GF-D8 (cell line): ENCODE data around the gene LRG1.
"Not testable (repeated sequence)": the region's sequence is repeated elsewhere in the genome, so short reads cannot be mapped to it uniquely, and the experiment has no call there.

Experiments
- DNase-seq: peaks from one replicate; lab custom pipeline; 2025; lab: John Stamatoyannopoulos, UW

The LRG1 gene

DNA sequence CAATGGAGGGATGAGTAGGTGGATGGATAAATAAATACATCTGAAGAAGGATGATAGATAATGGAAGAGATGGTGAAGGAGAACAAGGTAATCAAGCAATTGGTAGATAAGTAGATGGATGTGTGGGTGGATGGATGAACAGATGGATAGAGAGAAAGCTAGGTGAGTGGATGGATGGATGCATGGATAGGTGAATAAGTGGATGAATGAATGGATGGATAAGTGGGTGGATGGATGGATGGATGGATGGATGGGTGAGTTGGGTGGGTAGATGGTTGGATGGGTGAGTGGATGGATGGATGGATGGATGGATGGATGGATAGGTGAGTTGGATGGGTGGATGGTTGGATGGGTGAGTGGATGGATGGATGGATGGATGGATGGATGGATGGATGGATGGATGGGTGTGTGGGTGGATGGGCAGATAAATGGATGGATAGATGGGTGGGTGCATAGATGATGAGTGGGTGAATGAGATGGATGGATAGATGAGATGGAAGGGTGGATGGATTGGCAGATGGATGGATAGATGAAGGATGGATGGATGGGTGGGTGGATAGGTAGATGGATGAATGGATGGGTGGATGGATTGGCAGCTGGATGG is 13.4 kb upstream of the LRG1 start:
- no peak for DNase-seq

DNA sequence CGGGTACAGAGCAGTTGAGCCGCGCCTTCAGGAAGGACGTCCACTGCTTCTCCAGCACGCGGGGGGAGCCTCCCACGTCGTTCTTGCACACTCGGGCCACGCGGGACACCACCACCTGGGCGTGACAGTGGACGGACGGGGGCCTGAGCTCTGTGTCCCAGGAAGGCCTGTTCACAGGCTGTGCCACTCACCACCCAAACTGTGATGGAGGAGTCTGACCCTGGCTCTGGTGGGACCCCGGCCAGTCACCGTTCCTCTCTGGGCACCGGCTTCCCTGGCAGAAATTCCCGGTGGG is 12.6 kb upstream of the LRG1 start:
- no peak for DNase-seq

DNA sequence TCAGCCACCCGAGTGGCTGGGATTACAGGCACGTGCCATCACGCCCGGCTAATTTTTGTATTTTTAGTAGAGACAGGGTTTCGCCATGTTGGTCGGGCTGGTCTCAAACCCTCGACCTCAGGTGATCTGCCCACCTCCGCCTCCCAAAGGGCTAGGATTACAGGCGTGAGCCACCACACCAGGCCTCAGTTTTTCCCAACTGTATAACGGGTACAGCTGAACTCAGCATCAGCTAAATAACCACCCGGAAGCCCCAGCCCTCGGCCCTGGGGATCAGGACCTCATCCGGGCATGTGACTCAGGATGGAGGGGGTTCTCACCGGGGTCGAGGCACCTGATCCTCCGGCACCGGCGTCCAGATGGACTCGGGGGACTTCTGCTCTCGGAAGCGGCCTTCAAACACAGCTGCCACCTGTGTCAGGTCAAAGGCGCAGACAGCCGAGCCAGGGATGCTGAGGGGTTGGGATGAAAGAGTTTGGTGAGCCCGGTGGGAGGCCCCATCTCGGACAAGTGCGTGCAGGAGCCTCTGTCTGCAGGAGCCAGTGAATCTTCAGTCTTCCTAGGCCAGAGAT is 10.7 kb upstream of the LRG1 start:
- no peak for DNase-seq

DNA sequence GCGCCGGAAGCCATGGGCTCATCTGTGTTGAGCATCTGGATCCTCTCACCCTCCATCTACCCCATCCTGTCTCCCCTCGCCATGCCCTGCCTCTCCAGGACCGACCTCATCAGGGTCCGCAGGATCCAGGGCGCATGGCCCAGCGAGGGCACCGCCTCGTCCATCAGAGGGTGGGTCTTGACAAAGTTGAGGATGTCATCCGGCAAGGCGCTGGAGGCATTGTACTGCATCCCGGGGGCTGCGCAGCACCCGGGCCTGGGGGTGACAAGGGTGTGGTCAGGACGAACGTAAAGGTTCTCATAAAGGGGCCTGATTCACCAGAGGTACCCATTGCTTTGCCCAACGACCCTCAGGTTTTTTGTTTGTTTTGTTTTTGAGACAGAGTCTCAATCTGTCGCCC is 10.2 kb upstream of the LRG1 start:
- no peak for DNase-seq

DNA sequence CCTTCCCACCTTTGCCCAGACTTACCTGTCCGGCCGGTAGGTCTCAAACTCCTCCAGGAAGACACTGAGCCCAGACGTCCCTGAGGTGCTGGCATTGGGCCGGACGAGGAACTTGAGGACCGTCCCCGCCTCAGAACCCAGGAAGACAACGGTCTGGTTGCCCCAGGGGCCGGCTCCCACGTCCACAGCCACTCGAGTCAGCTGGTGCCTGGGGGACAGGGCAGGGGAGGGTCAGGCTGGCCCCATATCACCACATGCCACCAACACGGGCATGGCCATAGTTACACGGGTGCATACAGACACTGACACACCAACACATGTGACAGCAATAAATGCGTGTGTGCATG is 8.4 kb upstream of the LRG1 start:
- DNase-seq: no peak

DNA sequence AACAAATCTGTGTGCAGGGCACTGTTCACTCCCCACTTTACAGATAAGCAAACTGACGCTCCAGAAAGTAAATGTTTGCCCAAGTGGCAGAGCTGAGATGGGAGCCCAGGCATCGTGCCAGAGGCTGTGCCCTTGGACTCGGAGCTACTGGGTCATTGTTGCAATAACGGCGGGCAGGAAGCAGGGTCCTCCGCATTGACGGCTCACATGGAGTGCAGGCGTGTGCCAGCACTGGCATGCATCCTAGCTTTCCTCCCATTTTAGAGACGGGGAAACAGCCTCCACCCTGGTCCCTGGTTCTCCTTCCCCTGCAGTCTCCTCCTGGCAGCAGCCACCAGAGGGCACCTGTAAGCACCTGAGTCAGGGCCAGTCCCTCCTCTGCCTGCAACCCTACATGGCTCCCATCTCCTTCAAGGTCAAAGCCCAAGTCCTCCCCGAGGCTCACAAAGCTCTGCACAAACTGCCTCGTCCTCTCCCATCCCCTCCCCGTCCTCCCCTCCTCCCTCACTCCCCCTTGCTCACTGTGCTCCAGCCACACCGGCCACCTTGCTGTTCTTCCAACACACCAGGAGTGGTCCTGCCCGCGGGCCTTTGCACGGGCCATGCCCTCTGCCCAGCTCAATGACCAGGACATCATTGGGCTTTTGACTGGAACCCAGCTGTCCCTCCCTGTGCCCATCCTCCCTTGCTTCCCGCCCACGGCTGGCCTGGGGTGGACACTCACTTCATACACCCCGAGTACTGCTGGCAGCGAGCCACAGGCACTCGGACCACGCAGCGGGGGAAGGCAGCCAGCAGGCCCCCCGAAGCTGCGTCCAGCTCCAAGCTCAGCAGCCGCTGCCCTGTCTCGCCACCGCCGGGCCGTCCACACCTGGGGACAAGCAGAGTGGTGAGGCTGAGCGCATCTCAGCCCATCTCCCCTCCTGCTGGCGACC is 7.7 kb upstream of the LRG1 start:
- no peak for DNase-seq

DNA sequence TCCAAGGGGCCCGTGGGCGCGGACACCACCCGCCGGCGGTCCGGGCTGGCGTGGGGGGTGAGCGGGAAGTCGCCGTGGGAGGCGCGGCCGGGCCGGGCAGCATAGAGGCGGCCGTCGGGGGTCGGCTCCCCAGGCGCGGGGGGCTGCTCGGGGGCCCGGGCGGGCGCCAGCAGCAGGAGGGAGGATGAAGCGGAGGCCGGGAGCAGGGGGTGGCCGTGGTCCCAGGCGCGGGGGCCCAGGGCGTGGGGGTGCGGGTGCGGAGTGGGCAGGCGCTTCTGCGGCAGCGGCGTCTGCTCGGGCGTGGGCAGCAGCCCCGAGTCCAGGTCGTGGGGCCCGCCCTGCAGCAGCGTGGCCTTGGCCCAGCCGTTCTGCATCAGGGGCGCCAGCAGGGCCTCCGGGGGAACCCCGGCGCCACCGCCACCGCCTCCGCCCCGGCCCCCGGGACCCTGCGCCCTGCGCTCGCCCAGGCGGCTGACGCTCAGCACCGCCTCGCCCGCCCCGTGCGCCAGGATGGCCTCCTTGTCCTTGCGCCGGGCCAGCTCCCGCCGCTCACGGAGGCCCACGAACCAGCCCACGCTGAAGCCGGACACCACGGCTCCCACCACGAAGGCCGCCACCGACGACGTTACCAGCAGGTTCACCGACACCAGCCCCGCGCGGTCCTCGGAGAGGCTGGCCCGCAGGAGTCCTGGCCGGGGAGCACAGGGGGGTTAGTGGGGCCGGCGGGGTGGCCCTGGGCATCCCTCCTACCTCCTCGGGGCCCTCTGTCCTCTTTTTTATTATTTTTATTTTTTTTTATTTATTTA is 4.2 kb upstream of the LRG1 start:
- no peak for DNase-seq

DNA sequence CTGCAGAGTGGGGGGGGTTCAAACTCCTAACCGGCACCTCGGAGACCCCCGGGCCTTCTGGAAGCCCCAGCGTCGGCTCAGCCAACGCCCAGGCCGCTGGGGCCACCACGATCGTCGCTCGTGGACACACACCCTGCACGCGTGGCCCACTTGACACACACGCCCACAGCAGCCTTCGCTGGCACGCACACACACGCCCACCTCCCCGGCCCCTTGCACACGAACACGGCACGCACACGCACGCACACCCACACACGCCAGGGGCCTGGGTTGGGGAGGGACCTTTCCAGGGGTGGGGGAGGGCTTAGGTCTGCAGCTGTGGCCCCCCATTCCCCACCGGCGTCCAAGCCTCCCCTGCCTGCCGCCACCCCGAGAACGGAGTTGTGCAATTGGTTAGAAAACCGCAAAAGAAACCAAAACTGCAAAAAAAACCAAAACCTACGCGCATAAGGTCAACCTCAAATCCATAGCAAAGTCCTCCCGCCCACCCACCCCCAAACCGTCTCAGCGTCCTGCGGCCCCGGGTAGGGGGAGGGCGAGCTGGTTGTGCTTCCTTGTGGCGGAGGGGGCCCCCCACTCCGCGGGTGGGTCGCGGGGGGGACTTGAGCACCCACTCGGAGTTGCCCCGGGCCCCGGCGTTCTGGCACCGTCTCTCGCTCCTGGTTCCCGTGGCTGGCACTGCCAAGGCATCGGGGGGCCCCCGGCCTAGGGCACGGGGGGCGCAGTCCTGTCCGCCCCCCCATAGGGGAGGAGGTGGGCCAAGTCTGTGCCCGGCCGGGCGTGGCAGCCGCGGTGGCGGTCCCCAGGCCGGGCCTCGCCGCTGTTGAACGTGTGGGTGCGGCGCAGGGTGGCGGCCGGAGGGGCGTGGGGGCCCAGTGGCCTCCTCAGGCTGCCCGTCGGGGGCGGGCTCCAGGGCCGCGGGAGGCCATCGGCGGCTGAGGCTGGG is 3.3 kb upstream of the LRG1 start:
- peak; percentile 73 for DNase-seq

DNA sequence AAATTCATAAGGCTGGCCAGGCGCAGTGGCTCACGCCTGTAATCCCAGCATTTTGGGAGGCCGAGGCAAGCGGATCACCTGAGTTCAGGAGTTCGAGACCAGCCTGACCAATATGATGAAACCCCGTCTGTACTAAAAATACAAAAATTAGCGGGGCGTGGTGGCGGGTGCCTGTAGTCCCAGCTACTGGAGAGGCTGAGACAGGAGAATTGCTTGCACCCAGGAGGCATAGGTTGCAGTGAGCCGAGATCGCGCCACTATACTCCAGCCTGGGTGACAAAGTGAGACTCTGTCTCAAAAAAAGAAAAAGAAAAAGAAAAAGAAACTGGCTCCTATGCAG is 1.9 kb upstream of the LRG1 start:
- DNase-seq: not testable (repeated sequence)

DNA sequence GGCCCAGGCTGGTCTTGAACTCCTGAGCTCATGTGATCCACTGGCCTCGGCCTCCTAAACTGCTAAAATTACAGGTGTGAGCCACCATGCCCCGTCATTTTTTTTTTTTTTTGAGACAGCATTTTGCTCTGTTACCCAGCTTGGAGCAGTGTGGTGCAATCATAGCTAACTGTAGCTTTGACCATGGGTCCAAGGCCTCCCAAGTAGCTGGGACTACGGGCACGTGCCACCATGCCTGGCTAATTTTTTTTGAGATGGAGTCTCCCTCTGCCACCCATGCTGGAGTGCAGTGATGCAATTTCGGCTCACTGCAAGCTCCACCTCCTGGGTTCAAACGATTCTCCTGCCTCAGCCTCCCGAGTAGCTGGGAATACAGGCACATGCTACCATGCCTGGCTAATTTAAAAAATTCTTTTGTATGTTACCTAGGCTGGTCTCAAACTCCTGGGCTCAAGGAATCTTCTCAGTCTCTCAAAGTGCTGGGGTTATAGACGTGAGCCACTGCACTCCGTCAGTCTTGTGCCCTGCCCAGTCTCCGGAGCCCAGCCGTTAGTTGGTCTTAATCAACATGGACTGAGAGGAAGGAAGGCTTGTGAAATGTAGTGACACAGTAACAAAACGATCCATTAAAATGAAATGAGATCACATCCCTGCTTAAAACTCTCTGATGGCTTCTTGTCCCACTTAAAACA is 1.4 kb upstream of the LRG1 start:
- peak; percentile 88 for DNase-seq

DNA sequence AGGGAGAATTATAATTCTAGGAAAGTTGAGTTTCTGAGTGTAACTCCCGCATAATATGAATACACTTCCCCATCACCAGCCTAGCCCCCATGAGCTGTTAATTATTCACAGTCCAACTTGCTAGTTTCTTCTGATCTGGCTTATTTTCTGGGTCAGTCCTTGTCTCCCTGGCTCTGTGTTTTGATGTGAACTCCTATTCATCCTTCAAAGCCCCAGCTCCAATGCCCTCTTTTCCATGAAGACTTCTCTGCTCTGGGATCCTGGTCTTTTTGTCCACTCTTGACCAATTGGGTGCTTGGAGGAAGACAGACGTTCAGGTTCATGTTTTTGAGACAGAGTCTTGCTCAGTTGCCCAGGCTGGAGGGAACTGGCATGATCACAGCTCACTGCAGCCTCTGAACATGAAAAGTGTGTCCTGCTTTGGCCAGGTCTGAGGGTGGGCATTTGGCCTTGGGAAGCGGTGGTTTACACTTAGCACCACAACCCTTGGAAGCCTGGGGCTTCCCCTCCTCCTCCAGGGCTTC is 605 bp downstream of the LRG1 start:
- no peak for DNase-seq

DNA sequence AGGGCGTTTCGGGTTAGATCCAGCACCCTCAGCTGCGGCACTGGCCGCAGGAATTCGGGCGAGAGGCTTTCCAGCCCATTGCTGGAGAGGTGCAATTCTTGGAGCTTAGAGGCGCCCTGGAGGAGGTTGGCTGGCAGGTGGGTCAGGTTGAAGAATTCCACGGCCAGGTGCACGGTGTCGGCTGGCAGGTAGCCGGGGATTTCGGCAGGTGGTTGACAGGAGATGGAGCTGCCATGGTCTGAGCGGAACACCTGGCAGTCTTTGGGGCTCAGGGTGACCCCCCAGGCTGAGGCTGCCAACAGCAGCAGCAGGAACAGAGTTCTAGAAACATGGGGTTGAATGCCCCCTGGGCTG is 1.3 kb downstream of the LRG1 start:
- DNase-seq: no peak

DNA sequence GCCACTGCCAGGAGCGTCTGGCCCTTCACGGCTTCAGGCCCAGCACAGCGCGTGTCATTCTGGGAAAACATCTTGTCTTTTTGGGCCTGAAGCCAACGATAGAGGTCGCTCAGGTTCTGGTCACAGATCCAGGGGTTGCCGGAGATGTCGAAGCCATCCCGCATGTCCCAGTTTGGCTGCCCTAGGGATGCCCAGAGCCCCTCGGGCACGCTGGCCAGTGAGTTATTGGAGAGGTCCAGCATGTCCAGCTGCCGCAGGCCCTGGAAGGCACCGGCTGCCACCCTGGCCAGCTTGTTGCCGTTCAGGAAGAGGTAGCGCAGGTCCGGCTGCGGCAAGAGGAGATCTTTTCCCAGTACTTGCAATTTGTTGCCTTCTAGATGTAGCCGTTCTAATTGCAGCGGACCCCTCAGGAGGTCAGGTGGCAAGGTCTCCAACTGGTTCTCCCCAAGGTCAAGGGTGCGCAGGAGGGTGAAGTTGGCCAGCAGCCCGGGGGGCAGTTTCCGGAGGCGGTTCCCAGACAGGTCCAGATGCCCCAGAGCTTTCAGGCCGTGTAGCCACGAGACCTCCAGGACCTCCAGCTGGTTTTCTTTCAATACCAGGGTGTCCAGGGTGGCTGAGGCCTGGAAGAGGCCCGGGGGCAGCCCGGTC is 1.8 kb downstream of the LRG1 start:
- DNase-seq: no peak

DNA sequence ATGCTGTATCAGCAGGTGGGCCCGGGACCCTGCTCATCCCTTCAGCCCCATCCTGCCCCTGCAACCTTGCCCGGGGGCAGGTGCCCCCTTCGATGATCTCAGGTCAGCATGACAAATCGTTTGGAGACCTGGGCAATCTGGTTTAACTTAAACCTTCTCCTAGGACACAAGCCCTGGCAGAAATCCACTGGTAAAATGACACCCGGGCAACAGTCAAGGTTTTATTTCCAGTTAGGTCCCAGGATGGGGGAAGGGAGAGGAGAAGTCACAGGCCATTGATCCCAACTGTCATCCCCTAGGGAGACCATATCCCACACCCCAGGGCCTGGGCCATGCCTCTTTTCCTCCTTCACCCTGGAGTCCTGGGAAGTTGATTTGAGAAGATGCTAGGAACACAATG is 3.0 kb downstream of the LRG1 start:
- no peak for DNase-seq

DNA sequence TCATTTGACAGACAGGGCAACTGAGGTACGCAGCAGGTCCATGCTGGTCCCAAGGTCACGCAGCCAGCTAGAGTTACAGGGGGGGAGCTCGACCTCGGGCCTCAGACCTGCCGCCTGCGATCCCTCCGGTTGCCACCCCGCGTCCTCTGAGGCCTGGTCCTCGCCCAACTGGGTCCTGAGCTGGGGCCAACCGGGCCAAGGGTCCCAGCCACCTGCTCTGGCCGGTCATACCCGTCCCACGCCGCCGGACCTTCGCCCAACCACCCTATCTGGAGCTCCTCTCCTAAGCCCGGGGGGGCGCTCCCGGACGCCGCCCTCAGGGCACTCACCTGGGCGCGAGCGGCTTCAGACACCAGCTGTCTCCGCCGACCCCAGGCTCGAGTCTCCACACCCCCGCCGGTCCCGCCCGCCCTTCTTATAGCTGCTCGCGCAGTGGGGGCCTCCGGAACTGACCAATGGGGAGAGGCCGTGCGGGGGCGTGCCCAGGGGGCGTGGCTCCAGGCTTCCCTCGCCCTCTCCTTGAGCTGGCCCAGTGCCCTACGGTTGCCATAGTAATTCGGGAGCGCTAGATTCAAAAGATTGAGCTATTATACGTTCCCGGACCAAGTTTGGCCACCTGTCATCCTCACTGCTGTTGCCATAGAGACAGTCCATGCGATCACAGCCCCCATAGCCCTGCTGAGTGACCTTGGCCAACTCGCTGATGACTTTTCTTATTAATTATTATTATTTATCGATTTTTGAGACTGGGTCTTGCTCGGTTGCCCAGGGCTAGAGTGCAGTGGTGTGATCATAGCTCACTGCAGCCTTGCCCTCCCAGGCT is 4.8 kb downstream of the LRG1 start, which contains the start of gene PLIN5:
Gene PLIN5 (minus strand): TSS at position 389 of the 823 bp plus-strand sequence. CDS start 1,150 bp downstream, outside the sequence.
- DNase-seq: no peak

DNA sequence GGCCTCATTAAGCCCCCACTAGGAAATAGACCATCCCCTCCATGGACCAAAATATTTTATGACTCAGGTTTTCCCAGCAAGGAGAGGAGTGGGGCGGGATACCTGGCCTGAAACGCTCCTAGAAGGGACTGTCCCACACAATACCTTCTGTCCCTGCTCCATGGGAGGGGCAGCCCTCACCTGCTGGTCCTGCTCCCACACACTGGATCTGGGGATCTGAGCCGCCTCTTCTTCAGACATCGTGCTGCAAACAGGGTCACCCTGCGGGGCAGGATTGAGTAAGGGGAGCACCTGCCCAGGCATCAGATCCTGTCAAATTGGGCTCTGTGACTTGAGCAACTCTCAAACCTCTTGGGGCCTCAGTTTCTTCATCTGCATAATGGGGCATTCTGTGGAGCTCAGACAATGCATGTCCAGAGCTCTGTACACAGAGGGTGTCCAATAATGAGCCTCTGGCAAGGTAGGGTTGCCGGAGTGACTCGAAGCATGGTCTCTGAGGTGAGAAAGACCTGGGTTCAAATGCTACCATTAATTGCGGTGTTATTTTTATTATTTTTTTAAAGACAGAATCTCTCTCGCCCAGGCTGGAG is 5.9 kb downstream of the LRG1 start:
- no peak for DNase-seq

DNA sequence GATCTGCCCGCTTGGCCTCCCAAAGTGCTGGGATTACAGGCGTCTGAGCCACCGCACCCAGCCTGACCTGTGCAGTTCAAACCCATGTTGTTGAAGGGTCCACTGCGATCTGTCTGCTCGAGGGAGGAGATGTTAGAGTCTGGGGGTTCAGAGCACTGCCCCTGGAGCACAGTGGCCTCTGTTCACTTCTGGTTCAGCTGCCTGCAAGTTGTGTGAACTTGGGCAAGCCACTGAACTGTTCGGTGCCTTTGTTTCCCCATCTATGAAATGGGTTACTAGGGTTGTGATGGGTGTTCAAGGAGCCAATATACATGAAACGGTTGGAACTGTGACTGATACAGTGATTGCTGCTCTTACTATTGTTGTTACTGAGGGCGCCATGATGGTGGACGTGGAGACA is 6.5 kb downstream of the LRG1 start:
- DNase-seq: no peak

DNA sequence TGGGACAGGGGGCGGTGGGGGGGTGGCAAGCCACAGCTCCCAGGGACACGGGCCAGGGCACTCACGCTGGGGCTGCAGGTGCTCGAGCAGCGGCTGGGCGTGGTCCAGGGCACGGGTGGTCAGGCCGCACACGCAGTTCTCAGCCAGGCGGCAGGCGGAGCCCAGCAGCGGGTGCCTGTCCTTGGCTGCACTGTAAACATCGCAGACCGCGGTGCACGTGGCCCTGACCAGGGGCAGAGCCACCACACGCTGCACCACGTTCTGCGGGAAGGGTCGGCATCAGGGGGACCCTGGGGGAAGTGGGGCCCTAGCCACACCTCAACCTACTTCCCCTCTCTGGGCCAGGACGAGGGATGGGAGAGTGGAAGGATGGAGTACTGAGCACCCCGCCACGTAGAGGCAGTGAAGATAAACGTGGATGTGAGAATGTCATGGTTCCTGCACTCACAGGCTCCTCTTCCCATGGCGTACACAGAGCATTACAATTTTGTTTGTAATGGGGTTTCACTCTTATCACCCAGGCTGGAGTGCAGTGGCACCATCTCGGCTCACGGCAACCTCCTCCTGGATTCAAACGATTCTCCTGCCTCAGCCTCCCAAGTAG is 8.2 kb downstream of the LRG1 start:
- DNase-seq: no peak
